A673 (cell line): ENCODE results near the gene ZBTB26.

Experiments
- EZH2 ChIP-seq: fragments of 200-600 bp; sonication (generic); IDR thresholded peaks from 2 replicates; pipeline ENCODE4 v1.6.1; 2017; ENCODE audit warnings: borderline replicate concordance, low read depth, mild to moderate bottlenecking, mixed read lengths, antibody characterized with exemption, low read length; ENCODE audit not compliant: poor library complexity, severe bottlenecking
- TF ChIP-seq, protein P1 (sequence below): fragments of 300-800, 200-600 bp; sonication (generic); conservative IDR thresholded peaks from 2 replicates; pipeline ENCODE4 v1.5.1; 2017; ENCODE audit warnings: low read depth, mild to moderate bottlenecking, antibody characterized with exemption, low read length, moderate library complexity, mixed read lengths

DNA sequence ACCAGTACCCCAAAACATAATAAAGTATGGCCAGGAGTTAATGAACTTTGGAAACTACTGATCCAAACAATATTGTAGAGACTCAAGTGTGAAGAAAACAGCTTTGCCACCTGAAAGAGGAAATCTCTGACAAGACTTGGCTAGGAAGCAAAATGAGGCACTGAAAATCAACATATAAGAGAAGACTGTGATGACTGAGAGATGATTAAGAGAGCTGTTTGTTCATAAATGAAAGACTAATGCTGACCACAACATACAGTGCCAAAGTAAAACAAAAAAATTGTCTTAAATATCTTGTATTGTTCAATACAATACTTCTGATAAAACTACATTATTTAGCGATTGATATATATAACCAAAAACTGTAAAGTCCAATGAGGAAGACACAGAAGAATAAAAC is 33.3 kb downstream of the ZBTB26 start:
- TF ChIP-seq, protein P1, sequence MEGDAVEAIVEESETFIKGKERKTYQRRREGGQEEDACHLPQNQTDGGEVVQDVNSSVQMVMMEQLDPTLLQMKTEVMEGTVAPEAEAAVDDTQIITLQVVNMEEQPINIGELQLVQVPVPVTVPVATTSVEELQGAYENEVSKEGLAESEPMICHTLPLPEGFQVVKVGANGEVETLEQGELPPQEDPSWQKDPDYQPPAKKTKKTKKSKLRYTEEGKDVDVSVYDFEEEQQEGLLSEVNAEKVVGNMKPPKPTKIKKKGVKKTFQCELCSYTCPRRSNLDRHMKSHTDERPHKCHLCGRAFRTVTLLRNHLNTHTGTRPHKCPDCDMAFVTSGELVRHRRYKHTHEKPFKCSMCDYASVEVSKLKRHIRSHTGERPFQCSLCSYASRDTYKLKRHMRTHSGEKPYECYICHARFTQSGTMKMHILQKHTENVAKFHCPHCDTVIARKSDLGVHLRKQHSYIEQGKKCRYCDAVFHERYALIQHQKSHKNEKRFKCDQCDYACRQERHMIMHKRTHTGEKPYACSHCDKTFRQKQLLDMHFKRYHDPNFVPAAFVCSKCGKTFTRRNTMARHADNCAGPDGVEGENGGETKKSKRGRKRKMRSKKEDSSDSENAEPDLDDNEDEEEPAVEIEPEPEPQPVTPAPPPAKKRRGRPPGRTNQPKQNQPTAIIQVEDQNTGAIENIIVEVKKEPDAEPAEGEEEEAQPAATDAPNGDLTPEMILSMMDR = no peak
- TF ChIP-seq EZH2 = no peak
